ENCODE measurements around the gene RNF224. TPM values are rescaled to one million over a fixed set of nuclear protein-coding genes. Genes with fewer than 3 reads are reported as not detected.

The RNF224 gene
- total and polyA plus RNA-seq, 2 of the 13 experiments (the other 11 are each of a cell fraction or from before 2014, with no cell fraction given): 0.09 TPM; not detected in 1

GRCh38 chr9:137188490-137189296 is 38.6 kb upstream of the RNF224 start, which contains the start of the genes ANAPC2 and SSNA1 (continued):
- peak; percentile 12; the same call in 1 of the 2 replicates for TF ChIP-seq PAXIP1 (CRISPR knock-in tag; conservative IDR thresholded peaks at IDR 0.05)
- no peak for TF ChIP-seq ZNF652 (CRISPR knock-in tag; IDR thresholded peaks at IDR 0.05; ENCODE audit: borderline replicate concordance, low read depth)
- peak; percentile 48; the same call in 1 of the 2 replicates for TF ChIP-seq ZNF792 (CRISPR knock-in tag; IDR thresholded peaks at IDR 0.05)
- no peak for TF ChIP-seq PRDM10 (CRISPR knock-in tag; IDR thresholded peaks at IDR 0.05; ENCODE audit: low read depth)
- peak; percentile 58 for TF ChIP-seq BCL3 (CRISPR knock-in tag; IDR thresholded peaks at IDR 0.05)
- no peak for TF ChIP-seq ZMYM2 (CRISPR knock-in tag; IDR thresholded peaks at IDR 0.05)
- TF ChIP-seq ZNF564 (CRISPR knock-in tag; IDR thresholded peaks at IDR 0.05): no peak
- TF ChIP-seq CREM (IDR thresholded peaks at IDR 0.05): peak; percentile 98
- TF ChIP-seq CREM (CRISPR knock-in tag; IDR thresholded peaks at IDR 0.05): peak; percentile 100
- TF ChIP-seq FOXP4 (CRISPR knock-in tag; IDR thresholded peaks at IDR 0.05): peak; percentile 53; the same call in 1 of the 2 replicates
- peak; percentile 84 for TF ChIP-seq ZKSCAN1 (IDR thresholded peaks at IDR 0.05; ENCODE audit: low read length)
